HG02678 (cell line): ENCODE measurements around the gene R3HDM1.
"Not testable (repeated sequence)": the region's sequence is repeated elsewhere in the genome, so short reads cannot be mapped to it uniquely, and the experiment has no call there.

Experiments
- ATAC-seq: cut with Tn5 transposase; IDR thresholded peaks from one replicate; pipeline ENCODE4 v1.9.1; 2021; ENCODE audit warnings: mild to moderate bottlenecking, moderate library complexity; ENCODE audit not compliant: unreplicated experiment

Gene R3HDM1

DNA sequence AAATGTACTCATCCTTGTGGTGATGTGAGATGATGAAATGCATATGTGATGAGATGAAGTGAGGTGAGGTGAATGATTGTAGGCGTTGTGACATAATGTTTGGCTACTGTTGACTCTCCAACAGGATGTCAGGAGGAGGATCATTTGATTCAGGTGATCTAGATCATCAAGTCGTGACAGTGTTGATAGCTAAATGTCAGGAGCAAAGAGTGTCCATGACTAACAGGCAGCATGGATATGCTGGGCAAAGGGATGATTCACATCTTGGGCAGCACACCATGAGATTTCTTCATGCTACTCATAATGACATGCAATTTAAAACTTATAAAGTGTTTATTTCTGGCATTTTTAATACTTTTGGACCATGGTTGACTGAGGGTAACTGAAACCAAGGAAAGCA is 170.2 kb downstream of the R3HDM1 start:
- no peak for ATAC-seq

DNA sequence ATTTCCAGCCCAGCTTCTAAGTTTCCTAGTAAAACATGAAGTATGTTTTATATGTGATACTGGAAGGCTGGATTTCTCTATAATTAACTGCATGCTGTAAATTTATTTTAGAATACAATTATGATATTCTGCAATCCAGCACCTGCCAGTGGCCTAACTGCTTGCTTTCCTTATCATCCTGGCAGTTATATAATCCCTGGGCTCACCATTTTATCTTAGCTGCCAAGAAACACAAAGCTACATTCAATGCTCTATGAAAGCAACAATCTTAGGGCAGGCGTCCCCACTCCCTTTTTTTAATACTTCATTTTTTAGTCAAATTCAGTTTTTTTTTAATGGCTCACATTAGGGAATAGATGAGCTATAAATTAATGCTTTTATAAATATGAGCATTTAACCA is 172.0 kb downstream of the R3HDM1 start:
- no peak for ATAC-seq

DNA sequence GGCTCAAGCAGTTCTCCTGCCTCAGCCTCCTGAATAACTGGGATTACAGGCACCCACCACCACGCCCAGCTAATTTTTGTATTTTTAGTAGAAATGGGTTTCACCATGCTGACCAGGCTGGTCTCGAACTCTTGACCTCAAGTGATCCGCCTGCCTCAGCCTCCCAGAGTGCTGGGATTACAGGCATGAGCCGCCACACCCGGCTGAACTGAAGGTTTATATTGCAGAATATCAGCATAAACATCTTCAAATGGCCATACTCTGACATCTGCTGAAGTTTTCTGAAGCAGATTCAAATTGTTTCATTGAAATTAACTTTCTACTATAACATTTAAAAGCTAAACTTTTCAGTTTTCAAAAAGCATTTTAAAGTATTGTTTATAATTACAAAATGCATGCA is 172.8 kb downstream of the R3HDM1 start:
- not testable (repeated sequence) for ATAC-seq

DNA sequence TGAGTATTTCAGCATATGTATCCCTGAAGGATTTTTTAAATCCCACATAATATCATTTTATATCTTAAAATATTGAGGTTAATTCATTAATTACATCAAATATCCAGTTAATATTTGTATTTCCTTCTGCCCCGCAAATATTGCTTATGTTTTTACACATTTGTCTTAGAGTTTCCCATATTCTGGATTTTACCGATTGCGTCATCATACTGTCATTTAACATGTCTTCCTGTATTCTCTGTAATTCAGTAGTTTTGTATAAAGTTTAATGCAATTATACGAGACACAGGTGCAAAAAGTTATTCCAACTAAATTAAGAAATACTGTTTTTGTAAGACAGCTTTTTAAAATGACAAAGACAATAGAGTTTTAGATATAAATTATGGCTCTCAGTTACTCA is 176.9 kb downstream of the R3HDM1 start:
- ATAC-seq = no peak

DNA sequence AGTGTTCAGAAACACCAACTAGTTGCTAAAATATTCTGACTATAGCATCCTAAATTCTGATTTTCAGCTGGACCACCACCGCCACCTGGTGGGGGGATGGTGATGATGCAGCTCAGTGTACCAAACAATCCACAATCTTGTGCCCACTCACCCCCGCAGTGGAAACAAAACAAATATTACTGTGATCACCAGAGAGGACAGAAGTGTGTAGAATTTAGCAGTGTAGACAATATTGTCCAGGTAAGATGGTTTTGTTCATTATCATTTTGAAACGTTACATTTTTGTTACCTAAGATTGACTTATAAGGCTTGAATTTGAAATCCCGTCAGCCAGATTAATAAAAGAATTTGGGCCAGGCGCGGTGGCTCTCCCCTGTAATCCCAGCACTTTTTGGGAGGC is 178.7 kb downstream of the R3HDM1 start:
- ATAC-seq = peak; percentile 53

GRCh38 chr2:135715086-135715485 is 183.8 kb downstream of the R3HDM1 start:
- not testable (repeated sequence) for ATAC-seq

DNA sequence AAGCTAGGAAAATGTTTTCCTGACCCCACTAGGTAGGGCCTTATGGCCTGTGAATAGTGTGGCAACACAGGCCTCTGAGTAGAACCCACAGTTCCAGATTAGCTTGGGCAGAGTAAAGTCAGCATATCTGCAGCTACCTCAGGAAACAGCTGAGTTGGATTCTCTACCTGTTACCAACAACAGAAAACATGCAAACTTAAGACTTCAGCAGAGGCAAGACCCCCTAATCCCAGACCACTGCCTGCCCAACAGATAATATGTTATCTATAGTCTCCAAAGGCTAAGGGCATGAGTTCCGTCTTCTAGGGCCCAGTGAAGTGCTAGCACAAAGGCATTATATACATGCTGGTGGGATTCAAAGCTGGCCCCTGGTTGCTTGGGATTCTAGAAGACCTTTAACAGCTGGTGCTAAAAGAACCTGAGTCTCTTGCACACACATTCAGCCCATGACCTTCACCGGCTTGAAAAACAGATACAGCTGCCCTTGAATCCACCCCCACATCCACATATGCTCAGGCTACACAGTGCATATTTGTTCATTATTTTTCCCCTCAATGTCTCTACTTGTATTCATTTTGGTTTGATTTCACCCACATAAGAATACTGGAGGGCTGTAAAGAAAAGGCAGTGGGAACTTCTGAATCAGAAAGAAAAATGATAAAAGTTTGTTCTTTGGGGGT is 196.9 kb downstream of the R3HDM1 start:
- ATAC-seq = no peak

DNA sequence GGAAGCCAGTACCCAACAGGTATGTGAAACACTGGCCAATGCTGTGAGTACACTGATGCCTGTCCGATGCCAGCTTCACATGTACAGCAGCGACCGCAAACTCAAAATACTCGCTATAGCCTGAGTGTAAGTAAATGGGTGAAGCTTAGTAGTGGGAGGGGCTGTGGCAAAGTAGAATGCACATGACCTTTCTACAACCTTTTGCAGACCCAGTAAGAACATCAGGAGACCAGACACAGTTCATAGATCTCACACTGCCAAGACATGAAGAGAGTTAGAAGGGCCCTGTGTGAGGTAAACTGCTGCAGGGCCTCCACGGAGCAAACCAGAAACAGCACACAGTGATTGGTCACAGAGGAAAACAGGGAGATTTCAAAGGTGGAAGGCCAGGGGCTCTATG is 201.3 kb downstream of the R3HDM1 start:
- ATAC-seq = no peak

DNA sequence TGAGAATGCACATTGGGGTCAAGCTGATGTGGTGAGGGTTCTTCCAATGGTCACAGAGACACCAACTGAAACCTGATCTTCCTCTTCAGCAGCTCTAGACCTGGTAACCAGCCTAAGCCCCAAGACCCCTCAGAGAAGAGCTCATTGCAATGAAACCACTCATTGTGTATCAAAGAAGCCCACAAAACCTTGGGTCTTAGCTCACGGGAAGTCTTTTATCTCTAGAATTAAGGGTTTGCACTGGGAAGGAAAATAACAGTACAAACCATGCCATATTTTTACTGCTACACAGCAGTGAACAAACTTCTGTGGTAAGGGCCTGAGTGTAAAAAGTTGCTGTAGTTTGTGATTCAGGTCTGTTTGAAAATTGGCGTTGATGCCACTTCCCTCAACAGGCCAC is 201.8 kb downstream of the R3HDM1 start:
- no peak for ATAC-seq

GRCh38 chr2:135736546-135736945 is 205.3 kb downstream of the R3HDM1 start:
- ATAC-seq = no peak

DNA sequence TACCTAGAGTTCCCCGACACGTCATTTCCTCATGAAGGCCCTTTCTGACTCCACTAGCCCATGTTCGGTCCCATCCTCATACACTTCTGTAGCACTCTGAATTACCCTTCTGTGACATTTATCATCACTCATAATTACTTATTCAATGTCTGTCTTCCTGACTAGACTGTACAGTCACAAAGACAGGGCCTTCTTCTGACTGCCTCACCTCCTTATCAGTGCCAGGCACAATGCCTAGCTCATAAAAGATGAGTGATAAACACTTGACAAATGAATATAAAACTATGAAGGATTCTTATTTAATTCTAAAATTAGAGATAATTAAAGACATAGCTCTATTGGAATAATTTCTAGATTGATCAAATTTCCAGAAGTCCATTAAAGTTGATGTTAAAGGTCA is 208.9 kb downstream of the R3HDM1 start:
- ATAC-seq = no peak

DNA sequence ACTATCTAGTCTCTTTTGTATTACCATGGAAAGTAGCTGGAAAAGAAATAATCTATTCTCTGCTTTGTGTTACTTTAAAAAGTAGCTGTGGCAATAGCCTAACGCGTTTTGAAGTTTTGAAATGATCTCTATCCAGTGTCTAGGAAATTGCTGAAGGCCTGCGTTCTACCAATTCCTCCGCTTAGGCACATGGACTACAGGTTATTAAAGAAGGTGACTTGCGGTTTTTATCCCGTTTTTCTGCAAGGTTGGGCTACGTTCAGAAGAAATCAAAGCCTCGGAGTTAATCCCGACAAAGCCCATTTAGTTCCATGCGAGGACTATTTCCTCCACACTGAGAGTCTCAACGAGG is 209.7 kb downstream of the R3HDM1 start:
- no peak for ATAC-seq

- peak; percentile 94 for ATAC-seq
These were observed 210.4 kb downstream of the R3HDM1 start, which contains the start of gene UBXN4 for GRCh38 chr2:135741395-135742324. UBXN4 (plus strand) TSS chr2:135741855; CDS start chr2:135741930, 75 bp downstream.

DNA sequence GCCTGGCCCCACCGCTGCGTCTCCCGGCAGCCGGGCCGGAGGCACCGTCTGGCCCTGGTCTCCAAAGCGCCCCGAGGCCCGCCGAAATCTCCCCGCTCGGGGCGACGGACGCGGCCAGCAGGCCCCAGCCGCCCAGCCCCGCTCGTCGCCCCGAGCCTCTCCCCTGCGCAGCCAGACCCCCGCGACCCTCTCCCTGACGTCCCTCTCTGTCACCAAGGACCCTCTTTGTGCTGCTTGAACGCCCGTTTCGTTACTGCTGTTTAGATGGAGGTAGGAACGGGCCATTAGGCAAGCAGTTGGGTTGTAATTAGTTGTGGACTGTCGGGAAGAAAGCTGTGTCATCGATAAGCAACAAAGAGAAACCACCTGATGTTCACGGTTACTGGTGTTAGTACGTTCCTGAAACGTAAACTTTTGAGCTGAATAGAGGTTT is 211.1 kb downstream of the R3HDM1 start:
- ATAC-seq = peak; percentile 14

- no peak for ATAC-seq
These were observed 212.6 kb downstream of the R3HDM1 start for GRCh38 chr2:135743860-135744259.

GRCh38 chr2:135744760-135745314 is 213.6 kb downstream of the R3HDM1 start:
- ATAC-seq = peak; percentile 11

- ATAC-seq = no peak
These were observed 214.3 kb downstream of the R3HDM1 start for GRCh38 chr2:135745545-135745944.

GRCh38 chr2:135755573-135755972 is 224.3 kb downstream of the R3HDM1 start:
- no peak for ATAC-seq

- ATAC-seq = no peak
These were observed 225.4 kb downstream of the R3HDM1 start for GRCh38 chr2:135756692-135757091.

DNA sequence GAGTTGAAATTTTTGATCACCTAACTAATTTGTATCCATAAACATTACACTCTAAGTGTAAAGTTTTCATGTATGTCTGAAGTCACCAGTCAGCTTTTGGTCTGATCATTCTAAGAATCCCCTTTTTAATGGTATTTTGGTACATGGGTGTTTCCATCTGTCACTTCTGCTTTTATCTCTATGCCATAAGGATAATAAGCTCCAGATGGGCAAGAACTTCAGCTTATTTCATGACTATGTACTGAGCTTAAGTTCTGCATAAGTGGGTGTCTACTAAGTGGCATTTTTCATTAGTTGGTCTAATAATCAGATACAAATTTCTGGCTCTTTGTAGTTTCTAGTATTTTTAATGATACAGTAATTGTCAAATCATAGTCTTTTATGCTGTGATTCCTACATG is 230.7 kb downstream of the R3HDM1 start:
- ATAC-seq = no peak

- ATAC-seq = no peak
These were observed 231.2 kb downstream of the R3HDM1 start for GRCh38 chr2:135762530-135762929.

DNA sequence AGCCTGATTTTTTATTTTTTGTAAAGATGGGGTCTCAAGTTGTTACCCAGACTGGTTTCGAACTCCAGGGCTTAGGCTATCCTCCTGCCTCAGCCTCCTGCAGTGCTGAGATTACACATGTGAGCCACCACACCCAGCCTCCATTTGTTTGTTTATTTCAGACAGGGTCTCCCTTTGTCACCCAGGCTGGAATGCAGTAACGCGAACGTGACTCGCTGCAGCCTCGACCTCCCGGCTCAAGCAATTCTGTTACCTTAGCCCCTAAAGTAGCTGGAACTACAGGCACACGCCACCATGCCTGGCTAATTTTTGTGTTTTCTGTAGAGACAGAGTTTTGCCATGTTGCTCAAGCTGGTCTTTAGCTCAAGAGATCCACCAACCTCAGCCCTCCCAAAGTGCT is 237.6 kb downstream of the R3HDM1 start:
- ATAC-seq = no peak
